HTERT RPE-1 (cell line): ENCODE data around the gene WDR11.

Experiments
- in situ Hi-C: fragments of 300-500 bp; cut with MboI; formaldehyde crosslinking; loops from 4 replicates; pipeline ENCODE4 v1.14.3; 2020; ENCODE audit warnings: low sequenced_read_pairs

The WDR11 gene, protein sequence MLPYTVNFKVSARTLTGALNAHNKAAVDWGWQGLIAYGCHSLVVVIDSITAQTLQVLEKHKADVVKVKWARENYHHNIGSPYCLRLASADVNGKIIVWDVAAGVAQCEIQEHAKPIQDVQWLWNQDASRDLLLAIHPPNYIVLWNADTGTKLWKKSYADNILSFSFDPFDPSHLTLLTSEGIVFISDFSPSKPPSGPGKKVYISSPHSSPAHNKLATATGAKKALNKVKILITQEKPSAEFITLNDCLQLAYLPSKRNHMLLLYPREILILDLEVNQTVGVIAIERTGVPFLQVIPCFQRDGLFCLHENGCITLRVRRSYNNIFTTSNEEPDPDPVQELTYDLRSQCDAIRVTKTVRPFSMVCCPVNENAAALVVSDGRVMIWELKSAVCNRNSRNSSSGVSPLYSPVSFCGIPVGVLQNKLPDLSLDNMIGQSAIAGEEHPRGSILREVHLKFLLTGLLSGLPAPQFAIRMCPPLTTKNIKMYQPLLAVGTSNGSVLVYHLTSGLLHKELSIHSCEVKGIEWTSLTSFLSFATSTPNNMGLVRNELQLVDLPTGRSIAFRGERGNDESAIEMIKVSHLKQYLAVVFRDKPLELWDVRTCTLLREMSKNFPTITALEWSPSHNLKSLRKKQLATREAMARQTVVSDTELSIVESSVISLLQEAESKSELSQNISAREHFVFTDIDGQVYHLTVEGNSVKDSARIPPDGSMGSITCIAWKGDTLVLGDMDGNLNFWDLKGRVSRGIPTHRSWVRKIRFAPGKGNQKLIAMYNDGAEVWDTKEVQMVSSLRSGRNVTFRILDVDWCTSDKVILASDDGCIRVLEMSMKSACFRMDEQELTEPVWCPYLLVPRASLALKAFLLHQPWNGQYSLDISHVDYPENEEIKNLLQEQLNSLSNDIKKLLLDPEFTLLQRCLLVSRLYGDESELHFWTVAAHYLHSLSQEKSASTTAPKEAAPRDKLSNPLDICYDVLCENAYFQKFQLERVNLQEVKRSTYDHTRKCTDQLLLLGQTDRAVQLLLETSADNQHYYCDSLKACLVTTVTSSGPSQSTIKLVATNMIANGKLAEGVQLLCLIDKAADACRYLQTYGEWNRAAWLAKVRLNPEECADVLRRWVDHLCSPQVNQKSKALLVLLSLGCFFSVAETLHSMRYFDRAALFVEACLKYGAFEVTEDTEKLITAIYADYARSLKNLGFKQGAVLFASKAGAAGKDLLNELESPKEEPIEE

DNA sequence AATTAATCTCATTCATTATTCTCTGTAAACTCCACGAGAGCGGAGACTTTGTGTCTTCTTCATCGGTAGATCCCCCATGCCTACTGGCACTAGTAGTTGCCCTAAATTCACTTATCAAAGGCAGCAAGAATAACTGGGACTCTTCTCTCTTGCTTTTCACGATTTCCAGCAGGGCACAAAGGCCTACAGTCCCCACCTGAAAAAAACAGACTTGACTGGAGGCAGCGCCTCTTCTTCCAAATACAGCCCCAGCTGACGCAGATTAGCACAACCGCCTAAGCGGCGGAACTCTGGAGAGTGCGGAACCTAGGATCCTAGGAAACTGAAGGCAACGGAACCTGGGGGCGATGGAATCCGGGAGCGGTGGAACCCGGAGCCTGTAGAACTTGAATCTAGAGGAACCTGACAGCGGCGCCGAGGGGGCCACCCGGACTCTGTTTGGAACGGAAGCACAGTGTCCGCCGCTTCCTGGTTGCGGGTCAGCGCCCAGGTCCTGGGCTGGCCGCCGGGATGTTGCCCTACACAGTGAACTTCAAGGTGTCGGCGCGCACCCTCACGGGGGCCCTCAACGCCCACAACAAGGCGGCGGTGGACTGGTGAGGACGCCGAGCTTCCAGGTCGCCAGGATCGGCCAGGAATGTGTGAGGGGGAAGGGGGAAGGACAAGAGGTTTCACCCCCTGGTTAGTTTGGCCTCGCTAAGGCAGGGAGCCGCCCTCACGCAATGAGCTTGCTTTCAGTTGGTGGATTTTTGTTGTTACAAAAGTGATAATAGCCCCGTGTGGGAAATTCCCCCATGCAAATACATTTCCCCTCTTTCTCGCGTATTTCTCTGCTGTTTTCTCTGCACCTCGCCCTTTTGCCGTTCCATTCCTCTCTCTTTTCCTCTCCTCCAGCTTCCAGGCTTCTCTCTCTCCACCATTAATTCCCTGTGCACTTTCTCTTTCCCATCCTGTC is at the start of gene WDR11:
WDR11 (plus strand) TSS at position 452 of the 955 bp plus-strand sequence; CDS start at position 511, 59 bp downstream.
- in situ Hi-C loops, result no loop called here

DNA sequence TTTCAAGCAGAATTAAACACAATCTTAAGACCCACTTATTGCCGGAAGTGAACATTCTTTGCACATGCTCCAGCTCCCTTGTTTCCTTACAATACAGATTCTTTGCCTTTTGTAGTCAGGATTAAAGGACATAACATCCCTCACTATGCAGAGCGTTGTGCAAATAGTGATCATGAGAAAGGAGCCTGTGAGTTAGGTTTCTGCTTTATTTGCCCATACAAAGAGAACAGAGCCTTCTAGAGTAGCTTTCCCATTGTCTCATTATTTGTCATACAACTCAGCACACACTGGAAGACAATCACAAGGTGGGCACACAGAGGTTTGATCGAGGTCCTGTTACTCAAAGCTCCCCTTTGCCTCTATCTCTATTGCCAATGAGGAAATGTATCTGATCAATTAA is 48.2 kb upstream of the WDR11 start:
- in situ Hi-C loops, result no loop called here

DNA sequence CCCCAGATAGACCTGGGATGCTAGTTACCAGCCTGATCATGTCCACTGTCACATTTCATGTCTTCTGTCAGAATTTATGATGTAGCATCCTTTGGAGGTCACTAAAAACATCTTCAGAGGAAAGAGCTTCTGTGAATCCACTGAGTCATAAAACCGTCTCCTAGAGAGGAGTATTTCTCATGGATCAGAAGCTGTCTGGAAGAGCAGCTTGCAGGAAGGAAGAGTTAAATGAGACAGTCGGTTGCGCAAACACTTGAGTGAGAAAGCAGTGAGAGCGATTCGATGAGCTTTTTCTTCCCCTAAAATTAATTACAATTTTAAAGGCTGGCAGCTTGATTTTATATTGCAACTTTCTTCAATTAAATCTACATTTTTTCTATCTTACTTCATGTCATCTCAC is 47.2 kb upstream of the WDR11 start:
- in situ Hi-C loops, result no loop called here

DNA sequence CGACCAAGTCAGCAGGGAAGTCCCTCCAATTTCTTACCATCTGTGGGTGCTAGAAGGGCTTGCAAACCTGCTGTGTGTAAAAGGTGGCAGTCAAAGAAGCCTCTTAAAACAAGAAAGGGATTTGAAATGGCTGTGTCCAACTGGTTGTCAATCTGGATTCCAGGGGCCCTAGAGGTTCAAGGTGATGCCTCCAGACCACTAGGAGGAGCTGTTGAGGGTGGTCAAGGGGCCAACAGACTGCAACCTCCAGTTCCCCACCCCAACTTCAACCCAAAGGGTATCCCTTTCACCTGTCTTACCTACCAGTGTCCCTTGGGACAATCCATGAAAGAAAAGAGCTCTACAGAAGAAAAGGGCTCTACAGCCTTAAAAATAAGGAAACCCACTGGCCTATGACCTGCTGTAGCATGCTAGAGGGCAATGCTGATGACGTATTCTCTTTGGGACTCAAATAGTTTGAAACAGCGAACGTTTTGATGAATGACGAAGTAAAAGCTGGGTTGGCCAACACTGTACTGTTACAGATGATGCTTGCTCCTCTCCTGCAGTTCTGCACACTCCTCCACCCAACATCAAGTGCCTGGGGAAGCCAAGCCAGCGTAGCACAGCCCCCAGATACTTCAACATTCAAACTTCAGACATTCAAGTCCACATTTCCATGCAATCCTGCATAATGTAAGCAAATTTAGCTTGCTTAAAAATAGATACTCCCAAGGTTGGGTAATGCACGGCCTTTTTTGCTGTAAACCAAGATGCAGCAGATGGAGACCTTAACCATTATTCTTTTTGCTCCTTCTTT is 45.9 kb upstream of the WDR11 start:
- in situ Hi-C loops, result no loop called here

DNA sequence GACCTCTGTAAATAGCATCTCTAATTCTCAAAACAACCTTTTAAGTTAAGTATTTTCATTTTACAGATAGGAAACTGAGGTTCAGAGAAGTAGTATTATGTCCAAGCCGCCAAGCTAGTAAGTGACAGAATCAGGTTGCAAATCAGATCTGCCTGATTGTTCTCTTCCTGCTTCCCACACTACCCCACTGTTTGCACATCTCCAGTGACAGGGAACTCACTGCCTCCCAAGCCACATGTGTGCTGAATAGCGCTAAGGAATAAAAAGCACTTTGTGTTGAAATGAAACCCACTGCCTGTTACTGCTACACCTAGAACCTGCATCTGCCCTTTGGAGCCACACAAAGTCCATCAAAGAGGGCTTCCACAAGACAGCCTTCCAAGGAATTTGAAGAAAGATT is 45.1 kb upstream of the WDR11 start:
- in situ Hi-C loops, result no loop called here

DNA sequence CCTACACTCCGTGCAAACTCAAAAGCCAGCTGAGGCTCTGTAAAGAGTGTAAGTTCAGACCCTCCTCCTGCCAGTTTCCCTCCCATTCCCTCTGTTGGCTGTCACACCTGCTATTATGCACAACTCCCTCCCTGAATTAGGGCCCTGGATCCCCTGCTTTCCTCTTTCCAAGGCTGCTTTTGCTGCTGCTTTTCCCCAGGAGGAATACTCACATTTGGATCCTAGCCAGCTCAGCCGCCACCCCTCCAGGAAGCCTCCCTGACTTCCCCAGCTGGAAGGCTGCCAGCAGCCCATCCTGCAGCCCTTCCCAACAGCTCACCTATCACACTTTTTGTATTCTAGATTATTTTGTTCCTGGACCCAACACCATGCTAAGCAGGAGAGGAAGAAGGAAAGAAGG is 40.9 kb upstream of the WDR11 start:
- in situ Hi-C loops, result no loop called here

DNA sequence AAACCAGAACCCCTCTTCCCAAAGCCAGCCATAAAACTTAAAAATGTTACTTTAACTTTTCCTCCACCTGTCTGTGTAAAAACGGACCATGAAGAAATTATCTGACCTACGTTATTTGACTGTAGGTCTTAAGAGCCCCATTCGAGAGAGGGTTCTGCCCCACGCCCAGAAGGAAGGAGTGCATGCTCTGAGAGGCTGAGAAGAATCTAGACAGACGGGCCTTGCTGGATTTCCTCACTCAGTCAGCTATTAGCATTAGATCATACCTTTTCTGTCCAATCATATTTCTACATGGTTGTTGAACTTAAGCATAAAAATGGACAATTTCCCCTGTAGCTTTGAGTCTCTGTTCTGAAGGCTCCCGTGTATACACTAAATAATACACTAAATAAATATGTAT is 38.1 kb upstream of the WDR11 start:
- in situ Hi-C loops, result no loop called here

DNA sequence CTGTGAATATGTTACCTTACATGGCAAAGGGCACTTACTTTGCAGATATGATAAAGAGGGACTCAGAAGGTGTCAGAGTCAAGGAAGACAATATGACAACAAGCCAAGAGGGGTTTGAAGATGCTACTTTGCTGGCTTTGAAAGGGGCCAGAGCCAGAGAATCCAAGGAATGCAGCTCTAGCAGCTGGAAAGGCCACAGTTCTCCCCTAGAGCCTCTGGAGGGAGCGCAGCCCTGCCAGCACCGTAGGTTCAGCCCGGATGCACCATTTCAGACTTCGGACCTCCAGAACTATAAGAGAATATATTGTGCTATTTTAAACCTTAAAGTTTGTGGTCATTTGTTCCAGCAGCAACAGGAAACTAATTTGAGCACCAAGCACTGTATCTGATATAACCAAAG is 32.9 kb upstream of the WDR11 start:
- in situ Hi-C loops, result no loop called here

DNA sequence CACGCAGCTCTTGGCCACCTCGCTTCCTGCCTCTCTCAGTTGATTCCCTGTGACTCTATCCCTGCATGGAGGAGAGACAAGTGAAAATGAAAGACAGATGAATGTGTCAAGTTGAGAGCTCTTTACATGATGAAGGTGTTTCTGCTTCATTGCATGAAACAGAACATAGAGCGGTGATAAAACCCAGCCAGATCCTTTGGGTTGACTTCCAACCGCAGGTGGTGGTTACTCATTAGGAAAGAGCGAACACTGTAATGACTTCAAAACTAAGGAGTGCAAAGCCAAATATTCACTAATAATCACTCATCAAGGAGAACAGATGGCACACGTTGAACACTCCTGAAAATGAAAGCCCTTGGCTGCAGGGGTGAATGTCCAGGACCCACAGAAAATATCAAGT is 31.8 kb upstream of the WDR11 start:
- in situ Hi-C loops, result no loop called here

DNA sequence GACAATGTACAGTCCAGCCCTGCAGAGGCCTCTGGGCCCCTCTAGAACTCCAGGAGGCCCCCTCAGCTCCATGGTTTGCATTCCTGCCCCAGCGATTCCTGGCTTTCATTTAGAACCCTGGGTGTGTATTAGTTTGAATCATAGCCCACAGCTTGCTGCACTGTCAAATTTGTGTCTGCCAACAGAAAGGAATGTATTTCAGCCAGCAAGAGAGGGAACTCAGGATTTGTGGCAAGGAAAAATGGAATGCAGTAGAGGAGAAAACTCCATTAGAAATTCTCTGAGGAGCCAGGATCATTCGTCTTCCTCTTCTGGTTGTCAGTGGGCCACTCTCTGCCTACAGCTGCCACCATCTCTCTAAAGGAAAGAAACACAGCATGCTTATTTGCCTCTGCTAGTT is 27.9 kb upstream of the WDR11 start:
- in situ Hi-C loops, result no loop called here

DNA sequence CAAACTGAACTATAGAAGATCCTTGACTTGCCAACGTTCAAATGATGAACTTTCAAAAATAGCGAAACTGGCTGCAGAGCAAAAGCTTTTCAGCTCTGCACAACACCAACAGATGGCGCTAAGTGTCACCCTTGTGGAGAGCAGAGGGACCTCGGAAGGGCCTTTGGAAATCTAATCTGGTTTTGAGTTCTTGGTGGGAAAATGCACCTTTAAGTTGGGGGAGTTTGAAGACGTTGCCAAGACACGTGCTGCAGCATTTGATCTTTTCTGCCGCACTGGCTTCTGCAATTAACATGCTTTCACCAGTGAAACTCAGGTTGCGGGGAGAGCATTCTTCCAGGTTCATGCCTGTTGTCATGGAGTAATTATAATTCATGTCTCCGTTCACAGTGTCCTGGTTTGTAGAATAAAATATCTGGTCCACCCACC is 26.3 kb upstream of the WDR11 start:
- in situ Hi-C loops, result no loop called here

DNA sequence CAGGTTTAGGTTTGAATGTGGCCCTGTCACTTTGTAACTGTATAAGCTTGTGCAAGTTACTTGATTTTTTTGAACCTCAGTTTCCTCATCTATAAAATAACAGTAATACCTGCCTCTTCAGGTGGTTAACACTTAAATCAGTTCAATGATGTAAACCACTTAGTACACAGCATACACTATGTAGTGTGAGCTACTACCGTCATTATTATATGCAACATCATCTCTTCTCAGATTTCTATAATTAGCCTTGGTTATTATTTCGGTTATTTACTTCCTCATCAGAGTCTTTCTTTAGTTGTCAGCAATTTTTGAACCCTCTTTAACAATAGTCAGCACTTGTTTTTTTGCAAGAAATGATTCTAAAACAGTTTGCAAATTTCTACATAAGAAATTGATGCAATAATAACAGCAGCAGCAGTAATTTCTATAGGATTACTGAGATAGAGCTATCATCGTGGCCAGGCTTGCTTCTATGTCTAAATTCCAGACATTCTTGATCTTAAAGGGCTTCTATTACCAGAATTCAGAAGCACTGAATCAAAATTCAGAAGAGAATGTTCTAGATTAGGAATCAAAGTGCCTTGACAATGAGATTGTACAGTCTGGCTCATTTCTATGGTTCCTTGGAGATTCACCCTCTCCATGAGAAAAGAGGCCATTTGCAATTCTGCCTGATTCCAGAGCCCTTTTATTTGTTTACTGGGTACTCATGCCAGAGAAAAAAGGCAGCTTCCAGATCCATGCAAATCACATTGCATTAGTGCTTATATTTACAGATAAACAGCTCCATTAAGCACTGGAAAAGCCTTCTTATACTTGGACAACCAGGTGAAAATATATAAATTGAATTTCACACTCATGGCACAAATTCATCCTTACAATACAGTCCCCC is 25.0 kb upstream of the WDR11 start:
- in situ Hi-C loops, result no loop called here

DNA sequence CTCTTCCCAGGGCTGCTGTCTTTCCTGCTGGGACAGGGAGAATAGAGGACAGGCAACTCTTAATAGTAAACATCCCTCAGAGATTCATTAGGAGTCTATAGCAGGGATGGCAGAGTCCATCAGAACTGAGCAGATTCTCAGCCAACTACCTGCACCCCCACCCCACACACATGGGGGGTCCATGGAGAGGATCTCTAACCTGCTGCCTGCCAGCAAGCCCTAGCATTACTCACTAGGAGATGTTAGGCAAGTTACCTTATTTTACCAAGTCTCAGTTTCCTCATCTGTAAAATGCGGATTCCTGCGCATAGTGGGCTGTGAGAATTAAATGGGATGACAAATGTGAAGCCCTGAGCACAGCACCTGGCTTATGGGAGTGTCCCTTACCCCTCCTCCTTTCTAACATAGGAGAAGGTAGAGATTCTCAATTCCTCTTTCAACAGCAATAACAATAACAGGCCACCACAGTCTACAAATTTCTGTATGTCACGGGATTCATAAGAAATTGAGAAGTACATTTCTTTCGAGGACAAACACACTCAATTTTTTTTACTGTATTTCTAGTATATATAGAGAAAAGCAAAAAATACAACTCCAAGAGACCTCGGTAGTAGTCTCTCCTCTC is 23.8 kb upstream of the WDR11 start:
- in situ Hi-C loops, result no loop called here

DNA sequence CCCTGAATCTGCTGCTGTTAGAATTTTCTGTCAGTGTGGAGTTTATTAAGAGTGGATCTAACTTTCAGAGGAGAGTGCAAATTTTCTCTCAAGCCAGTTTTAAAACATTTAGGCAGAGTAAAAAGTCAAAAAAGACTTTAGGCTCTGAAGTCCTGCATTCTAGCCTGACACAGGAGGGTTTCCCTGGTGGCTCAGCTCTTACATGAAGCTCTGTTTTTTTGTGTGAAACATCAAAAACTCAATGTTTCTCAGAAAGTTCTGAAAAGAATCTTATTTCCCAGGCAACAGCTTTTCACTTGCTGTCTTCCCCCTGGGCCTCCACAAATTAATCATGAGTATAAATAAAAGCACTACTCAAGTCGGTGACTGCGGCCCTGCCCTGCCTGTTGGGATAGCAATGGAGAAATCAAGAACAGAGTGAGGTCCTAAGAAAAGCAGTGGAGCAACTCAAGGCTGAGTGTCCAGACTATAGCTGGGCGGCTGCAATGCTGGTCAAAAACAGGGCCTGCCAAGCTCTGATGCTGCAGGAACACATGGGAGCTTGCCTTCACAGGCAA is 22.3 kb upstream of the WDR11 start:
- in situ Hi-C loops, result no loop called here

DNA sequence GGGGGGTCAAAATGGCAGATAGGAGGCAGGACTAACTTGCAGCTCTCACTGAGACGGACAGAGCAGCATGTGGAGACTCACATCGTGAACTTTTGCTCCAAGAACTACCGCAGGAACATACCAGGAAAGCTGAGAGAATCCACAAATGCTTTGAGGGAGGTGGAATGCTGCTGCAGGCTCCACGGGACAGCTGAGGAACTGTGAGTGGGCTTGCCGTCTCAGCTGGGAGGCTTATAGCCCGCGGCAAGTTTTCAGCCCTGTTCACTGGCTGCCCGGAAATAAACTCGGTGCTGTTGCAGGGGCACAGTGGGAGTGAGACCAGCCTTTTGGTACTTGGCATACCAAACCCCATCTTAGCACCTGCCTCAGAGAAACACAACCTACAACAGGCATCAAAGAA is 19.1 kb upstream of the WDR11 start:
- in situ Hi-C loops, result no loop called here

DNA sequence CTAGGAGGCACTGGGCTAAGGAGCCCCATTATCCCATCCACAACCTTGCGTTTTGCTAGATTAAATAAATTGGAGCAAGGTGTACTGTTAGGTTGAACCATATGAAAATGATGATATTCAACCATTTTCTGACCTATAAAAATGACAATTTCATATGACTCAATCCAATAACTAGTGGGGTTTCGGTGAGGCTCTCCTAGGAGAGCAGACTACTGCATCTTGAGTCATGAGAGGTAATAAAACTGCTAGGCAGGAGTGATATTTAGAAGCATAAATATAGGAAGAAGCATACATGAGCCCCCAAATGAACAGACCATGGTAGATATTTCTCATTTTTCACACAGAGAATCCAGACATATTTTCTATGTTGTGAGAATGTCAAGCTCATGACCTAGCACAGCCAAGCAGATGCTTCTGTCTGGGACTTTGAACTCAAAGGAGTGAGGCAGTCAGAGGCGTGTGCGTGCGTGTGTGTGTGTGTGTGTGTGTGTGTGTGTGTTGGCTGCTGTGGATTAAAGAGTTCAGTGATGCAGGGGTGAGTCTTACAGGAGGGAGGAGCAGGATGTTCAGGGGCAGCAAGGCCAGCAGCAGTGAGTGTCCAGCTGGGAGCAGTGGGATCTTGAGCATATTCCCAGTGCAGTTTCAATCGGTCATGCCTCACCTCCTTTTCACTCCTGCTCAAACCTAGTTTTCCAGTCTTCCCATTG is 17.8 kb upstream of the WDR11 start:
- in situ Hi-C loops, result no loop called here

DNA sequence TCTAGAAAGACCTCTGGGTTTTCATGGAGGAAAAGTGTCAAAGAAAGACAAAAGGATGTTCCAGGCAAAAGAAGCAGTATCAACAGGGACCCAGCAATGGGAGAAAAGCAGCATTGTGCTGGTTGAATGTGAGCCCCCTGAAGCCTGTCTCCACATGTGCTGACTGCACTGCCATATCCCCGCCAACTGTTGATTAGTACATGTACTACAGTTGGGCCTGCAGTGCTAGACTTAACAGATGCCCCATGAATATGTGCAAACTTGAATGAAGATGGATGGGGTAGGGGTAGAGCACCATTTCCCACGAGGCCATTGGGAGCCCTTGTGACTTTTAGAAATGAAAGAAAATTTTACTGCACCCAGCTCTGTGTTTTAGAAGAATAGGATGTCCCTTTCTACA is 15.6 kb upstream of the WDR11 start:
- in situ Hi-C loops, result no loop called here
